ENCODE results near the gene TPM3. TPM values are rescaled to one million over a fixed set of nuclear protein-coding genes. Genes with fewer than 3 reads are reported as not detected.

The TPM3 gene
- total and polyA plus RNA-seq, 9 of the 15 experiments (the other 6 are each of a cell fraction or from before 2014, with no cell fraction given): 202 to 604 (median 421) TPM

DNA sequence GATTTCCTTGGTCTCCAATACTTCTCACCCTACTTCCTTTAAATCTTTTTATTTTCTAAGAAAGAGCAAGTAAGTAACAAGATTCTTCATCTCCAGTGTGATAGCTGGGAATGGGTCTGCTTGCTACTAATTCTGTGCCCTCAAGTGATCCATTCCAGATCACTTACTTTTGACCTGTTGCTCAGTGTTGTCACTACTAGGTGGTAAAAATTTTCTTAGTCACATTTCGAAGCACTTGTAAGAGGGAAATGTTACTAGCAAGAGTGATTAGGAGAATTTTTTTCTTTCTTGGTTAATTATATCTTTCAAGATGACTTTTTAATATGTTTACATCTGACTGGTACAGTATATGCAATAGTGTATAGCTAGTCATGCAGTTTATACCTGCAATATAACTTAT, 31.0 kb upstream of the TPM3 start:
- intact Hi-C loops (cut with micrococcal nuclease) (loop anchor here (5.0 kb wide), 1 partner anchor 36 kb away; no protein-coding TSS in a partner anchor), in situ Hi-C loops (cut with MboI) (no loop called here)
- ChIA-PET POLR2A (interaction anchor here (0.6 to 4.6 kb wide), 4 partner anchors 9 to 36 kb away, joined by 3 to 32 read pairs (median 6); no protein-coding TSS in a partner anchor), CTCF (ENCODE audit: low intra/inter-chr PET ratio) (no interaction called here)
- peak; percentile 59; the same call in 1 of the 2 replicates for TF ChIP-seq ADNP (tag; IDR thresholded peaks at IDR 0.05)
- TF ChIP-seq ZNF274 (IDR thresholded peaks at IDR 0.05; ENCODE audit: borderline replicate concordance, low read depth, low read length): no peak
- Histone ChIP-seq H3K9me3 (replicated peaks; ENCODE audit: control insufficient read depth, insufficient read depth, low read depth, low read length) (peaks cover 4% of the 10 kb centered on the region), H3K79me2 (ENCODE audit: control insufficient read depth, insufficient read depth, low read length) (peaks cover 94% of the 10 kb centered on the region), H3K9me1 (ENCODE audit: control insufficient read depth, insufficient read depth, low read length) (no peaks in the 10 kb centered on the region), H3K9ac (ENCODE audit: insufficient read depth in 1 of 2, low read depth in 2 of 2, low read length in 2 of 2) (peak overlapping the region in 1 of 2 experiments; percentile 10; a peak in 1 of 4 replicates), H3K27ac (ENCODE audit: extremely low read depth, low read depth, low read length) (no peak overlapping the region), H4K20me1 (replicated peaks; ENCODE audit: control insufficient read depth, insufficient read depth, low read length) (no peaks in the 10 kb centered on the region), H3K4me3 (no peak overlapping the region; the same call in 1 of the 2 replicates), H3K27me3 (ENCODE audit: control insufficient read depth in 2 of 2, insufficient read depth in 2 of 2, low read length in 2 of 2) (no peaks in the 10 kb centered on the region), H3K36me3 (ENCODE audit: control insufficient read depth, insufficient read depth, low read length) (peaks cover 77% of the 10 kb centered on the region), H3K4me2 (ENCODE audit: insufficient read depth, low read length) (no peak overlapping the region), H2AFZ (ENCODE audit: low read depth, low read length) (no peak overlapping the region), H3K4me1 (replicated peaks in 1 of 2; ENCODE audit: control insufficient read depth in 2 of 2, insufficient read depth in 2 of 2, low read length in 2 of 2) (peaks cover 3 to 17% of the 10 kb centered on the region in 2 experiments; a peak in 3 of 5 replicates)
- WGBS (ENCODE audit: insufficient coverage, low coverage, missing lambda C conversion rate): 85% methylated on average over 1 of the region's 1 CpG
- no peak for ATAC-seq
- BruUV-seq (replicated peaks): no TSS peak
- DNase-seq (ENCODE audit: extremely low read depth in 1 of 4, low spot score in 3 of 4): no peak
- no peak for FAIRE-seq

DNA sequence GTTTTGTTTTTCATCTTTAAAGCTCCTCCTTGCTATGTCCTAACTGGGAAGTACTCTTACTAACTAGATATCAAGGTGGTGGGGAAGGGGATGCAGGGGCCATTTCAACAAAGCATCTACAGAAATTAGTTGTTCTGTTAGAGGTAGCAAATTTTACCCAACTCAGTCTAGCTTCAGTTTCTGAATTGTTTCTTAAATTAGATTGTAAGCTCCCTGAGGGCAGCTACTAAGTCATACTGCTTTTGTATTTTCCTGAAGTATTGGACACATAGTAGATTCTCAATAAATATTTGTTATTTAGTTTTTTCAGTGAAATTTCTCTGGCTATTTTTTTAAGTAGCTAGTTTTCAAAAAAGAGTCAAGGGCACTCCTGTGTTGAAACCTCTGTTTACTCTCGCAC, 30.6 kb upstream of the TPM3 start:
- no peaks in the 10 kb centered on the region for H3K9me1 ChIP-seq (ENCODE audit: control insufficient read depth, insufficient read depth, low read length)
- peak overlapping the region; percentile 86 for H3K4me2 ChIP-seq (ENCODE audit: insufficient read depth, low read length)
- H2AFZ ChIP-seq (ENCODE audit: low read depth, low read length): no peak overlapping the region
- no peak overlapping the region for H3K9ac ChIP-seq (ENCODE audit: insufficient read depth in 1 of 2, low read depth in 2 of 2, low read length in 2 of 2)
- no peak overlapping the region for H3K27ac ChIP-seq (ENCODE audit: extremely low read depth, low read depth, low read length)
- POLR2A ChIA-PET: interaction anchor here (0.6 to 4.6 kb wide), 7 partner anchors 10 to 65 kb away, joined by 3 to 32 read pairs (median 5); no protein-coding TSS in a partner anchor
- H3K27me3 ChIP-seq (ENCODE audit: control insufficient read depth in 2 of 2, insufficient read depth in 2 of 2, low read length in 2 of 2): no peaks in the 10 kb centered on the region
- no peak for ATAC-seq
- in situ Hi-C loops (cut with MboI): no loop called here
- peaks cover 3 to 20% of the 10 kb centered on the region in 2 experiments; a peak in 3 of 5 replicates for H3K4me1 ChIP-seq (replicated peaks in 1 of 2; ENCODE audit: control insufficient read depth in 2 of 2, insufficient read depth in 2 of 2, low read length in 2 of 2)
- peaks cover 77% of the 10 kb centered on the region for H3K36me3 ChIP-seq (ENCODE audit: control insufficient read depth, insufficient read depth, low read length)
- H3K9me3 ChIP-seq (replicated peaks; ENCODE audit: control insufficient read depth, insufficient read depth, low read depth, low read length): peaks cover 4% of the 10 kb centered on the region
- no peak for FAIRE-seq
- peak overlapping the region; percentile 76 for H3K4me3 ChIP-seq
- intact Hi-C loops (cut with micrococcal nuclease): loop anchor here (5.0 kb wide), 1 partner anchor 35 kb away; no protein-coding TSS in a partner anchor
- no peak for DNase-seq (ENCODE audit: extremely low read depth in 1 of 4, low spot score in 3 of 4)
- H3K79me2 ChIP-seq (ENCODE audit: control insufficient read depth, insufficient read depth, low read length): peaks cover 95% of the 10 kb centered on the region
- CTCF ChIA-PET (ENCODE audit: low intra/inter-chr PET ratio): no interaction called here
- H4K20me1 ChIP-seq (replicated peaks; ENCODE audit: control insufficient read depth, insufficient read depth, low read length): no peaks in the 10 kb centered on the region
- 94% methylated on average over 1 of the region's 1 CpG for WGBS (ENCODE audit: insufficient coverage, low coverage, missing lambda C conversion rate)
- no TSS peak for BruUV-seq (replicated peaks)
- TF ChIP-seq PML (IDR thresholded peaks at IDR 0.05; ENCODE audit: low read length) (no peak), ZC3H4 (CRISPR knock-in tag; IDR thresholded peaks at IDR 0.05; ENCODE audit: borderline replicate concordance) (no peak), CTBP1 (IDR thresholded peaks at IDR 0.05; ENCODE audit: borderline replicate concordance) (no peak), RBM39 (optimal IDR thresholded peaks at IDR 0.05; ENCODE audit: low read depth, low read length) (no peak)
- TF ChIP-seq, protein P1, sequence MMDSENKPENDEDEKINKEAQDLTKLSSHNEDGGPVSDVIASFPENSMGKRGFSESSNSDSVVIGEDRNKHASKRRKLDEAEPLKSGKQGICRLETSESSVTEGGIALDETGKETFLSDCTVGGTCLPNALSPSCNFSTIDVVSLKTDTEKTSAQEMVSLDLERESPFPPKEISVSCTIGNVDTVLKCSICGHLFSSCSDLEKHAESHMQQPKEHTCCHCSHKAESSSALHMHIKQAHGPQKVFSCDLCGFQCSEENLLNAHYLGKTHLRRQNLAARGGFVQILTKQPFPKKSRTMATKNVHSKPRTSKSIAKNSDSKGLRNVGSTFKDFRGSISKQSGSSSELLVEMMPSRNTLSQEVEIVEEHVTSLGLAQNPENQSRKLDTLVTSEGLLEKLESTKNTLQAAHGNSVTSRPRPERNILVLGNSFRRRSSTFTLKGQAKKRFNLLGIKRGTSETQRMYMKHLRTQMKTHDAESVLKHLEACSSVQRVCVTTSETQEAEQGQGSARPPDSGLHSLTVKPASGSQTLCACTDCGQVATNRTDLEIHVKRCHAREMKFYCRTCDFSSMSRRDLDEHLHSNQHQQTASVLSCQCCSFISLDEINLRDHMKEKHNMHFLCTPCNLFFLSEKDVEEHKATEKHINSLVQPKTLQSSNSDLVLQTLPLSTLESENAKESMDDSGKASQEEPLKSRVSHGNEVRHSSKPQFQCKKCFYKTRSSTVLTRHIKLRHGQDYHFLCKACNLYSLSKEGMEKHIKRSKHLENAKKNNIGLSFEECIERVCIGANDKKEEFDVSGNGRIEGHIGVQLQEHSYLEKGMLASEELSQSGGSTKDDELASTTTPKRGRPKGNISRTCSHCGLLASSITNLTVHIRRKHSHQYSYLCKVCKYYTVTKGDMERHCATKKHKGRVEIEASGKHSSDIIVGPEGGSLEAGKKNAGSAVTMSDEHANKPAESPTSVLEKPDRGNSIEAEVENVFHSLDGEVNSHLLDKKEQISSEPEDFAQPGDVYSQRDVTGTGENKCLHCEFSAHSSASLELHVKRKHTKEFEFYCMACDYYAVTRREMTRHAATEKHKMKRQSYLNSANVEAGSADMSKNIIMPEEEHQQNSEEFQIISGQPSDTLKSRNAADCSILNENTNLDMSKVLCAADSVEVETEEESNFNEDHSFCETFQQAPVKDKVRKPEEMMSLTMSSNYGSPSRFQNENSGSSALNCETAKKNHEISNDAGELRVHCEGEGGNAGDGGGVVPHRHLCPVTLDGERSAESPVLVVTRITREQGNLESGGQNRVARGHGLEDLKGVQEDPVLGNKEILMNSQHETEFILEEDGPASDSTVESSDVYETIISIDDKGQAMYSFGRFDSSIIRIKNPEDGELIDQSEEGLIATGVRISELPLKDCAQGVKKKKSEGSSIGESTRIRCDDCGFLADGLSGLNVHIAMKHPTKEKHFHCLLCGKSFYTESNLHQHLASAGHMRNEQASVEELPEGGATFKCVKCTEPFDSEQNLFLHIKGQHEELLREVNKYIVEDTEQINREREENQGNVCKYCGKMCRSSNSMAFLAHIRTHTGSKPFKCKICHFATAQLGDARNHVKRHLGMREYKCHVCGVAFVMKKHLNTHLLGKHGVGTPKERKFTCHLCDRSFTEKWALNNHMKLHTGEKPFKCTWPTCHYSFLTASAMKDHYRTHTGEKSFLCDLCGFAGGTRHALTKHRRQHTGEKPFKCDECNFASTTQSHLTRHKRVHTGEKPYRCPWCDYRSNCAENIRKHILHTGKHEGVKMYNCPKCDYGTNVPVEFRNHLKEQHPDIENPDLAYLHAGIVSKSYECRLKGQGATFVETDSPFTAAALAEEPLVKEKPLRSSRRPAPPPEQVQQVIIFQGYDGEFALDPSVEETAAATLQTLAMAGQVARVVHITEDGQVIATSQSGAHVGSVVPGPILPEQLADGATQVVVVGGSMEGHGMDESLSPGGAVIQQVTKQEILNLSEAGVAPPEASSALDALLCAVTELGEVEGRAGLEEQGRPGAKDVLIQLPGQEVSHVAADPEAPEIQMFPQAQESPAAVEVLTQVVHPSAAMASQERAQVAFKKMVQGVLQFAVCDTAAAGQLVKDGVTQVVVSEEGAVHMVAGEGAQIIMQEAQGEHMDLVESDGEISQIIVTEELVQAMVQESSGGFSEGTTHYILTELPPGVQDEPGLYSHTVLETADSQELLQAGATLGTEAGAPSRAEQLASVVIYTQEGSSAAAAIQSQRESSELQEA (IDR thresholded peaks at IDR 0.05; ENCODE audit: low read depth): no peak

All from K562 (cell line).